Measurements from ENCODE around the gene CELA2B.

The CELA2B gene

GRCh38 chr1:15526490-15527339, 50.8 kb downstream of the CELA2B start, which contains the start of gene DNAJC16:
Gene DNAJC16, plus strand, starts transcription at chr1:15526848. Its CDS starts 2,258 bp downstream, at chr1:15529106.
- DNase-seq = peak; percentile 100

- DNase-seq = no peak
Observed at GRCh38 chr1:15531003-15531402, 55.1 kb downstream of the CELA2B start.

GRCh38 chr1:15531682-15532081, 55.8 kb downstream of the CELA2B start:
- peak; percentile 28 for DNase-seq

- DNase-seq = no peak
Observed at GRCh38 chr1:15538771-15539170, 62.9 kb downstream of the CELA2B start.

- no peak for DNase-seq
Observed at GRCh38 chr1:15540186-15540585, 64.3 kb downstream of the CELA2B start.

Measured in hematopoietic multipotent progenitor cell treated with erythropoietin and hydrocortisone succinate and interleukin-3 and kit ligand, for 4 days (in vitro differentiated cells).